ENCODE measurements around the gene BIRC5. TPM values are rescaled to one million over a fixed set of nuclear protein-coding genes. Genes with fewer than 3 reads are reported as not detected.
A peak's percentile ranks its signal among the peaks of the same experiment; 100 is the strongest.

Gene BIRC5
- total RNA-seq, 2 donors from 2014 or later = 0.40 to 0.44 TPM

DNA sequence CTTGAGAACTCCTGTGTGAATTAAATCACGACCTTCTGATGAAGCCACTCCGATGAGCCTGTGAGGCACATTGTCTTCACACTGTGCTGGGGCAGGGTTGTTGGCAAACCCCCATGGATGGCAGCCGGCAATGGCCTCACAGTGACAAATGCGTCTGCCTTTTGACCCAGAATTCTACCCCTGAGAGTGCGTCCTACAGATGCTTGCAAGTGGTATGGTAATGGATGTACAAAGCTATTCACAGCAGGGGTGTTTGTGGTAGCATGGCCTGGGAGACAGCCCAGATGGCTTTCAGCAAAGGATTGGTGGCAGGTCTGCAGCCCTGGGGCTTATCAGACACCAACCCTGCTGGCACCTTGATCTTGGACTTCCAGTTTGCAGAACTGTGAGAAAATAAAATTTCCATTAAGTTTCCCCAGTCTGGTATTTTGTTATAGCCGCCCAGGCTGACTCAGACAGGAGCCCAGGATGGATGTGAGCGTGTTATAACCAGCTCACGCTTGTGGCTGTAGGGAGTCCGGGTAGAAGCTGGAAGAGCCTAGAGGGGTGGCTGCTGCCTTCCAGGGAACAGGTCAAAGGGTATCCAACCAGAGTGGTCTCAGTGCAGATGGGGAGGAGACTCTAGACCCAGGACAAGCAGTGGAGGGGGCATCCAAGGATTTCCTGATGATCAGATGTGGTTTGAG lies 16.8 kb upstream of the BIRC5 start:
- Mint-ChIP-seq H3K4me3 (no peak overlapping the region), H3K4me1 (peaks cover 2% of the 10 kb centered on the region)

DNA sequence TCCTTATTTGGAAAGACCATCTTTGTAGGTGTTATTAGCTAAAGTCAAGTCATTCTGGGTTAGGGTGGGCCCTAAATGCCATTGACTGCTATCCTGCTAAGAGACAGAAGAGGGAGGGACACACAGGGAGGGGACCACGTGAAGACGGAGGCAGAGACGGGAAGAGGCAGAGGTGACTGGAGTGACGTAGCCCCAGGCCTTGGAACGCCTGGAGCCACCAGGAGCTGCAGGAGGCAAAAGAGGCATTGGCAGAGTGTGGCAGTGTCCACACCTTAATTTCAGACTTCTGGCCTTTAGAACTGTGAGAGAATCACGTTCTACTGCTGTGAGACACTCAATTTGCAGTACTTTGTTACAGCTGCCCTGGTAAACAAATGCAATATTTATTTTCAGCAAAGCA lies 13.6 kb upstream of the BIRC5 start:
- Mint-ChIP-seq H3K4me3 (no peak overlapping the region), H3K27ac (no peak overlapping the region), H3K27me3 (no peaks in the 10 kb centered on the region), H3K4me1 (no peaks in the 10 kb centered on the region), H3K36me3 (ENCODE audit: low read depth) (no peaks in the 10 kb centered on the region)
- DNase-seq (no peak), ATAC-seq (no peak)
- H3K9me3 ChIP-seq (ENCODE audit: control insufficient read depth, low read length, poor library complexity, severe bottlenecking) = no peaks in the 10 kb centered on the region

More for the DNA sequence above, 16.8 kb upstream of the BIRC5 start:
- ATAC-seq (no peak), DNase-seq (no peak)
- H3K27me3 Mint-ChIP-seq = no peaks in the 10 kb centered on the region
- no peak overlapping the region for H3K27ac Mint-ChIP-seq
- H3K9me3 ChIP-seq (ENCODE audit: control insufficient read depth, low read length, poor library complexity, severe bottlenecking) = no peaks in the 10 kb centered on the region
- no peaks in the 10 kb centered on the region for H3K36me3 Mint-ChIP-seq (ENCODE audit: low read depth)

DNA sequence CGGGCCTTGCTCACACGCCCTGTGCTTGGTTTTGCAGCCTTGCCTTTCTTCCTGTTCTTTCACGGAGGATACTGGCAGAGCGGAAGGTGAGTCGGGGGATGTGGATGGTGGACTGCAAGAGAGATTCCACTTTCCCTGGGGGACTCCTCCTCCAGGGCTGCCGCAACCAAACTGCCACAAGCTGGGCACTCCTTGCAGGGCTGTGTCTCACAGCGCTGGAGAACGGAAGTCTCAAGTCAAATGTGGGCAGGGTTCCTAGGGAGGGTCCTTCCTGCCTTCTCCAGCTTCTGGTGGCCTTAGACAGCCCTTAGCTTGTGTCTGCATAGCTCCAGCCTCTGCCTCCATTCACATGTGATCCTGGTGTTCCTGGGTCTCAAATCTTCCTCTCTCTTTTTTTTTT lies 11.4 kb upstream of the BIRC5 start:
- ATAC-seq (no peak), DNase-seq (no peak)
- H3K27ac Mint-ChIP-seq = no peak overlapping the region
- no peaks in the 10 kb centered on the region for H3K9me3 ChIP-seq (ENCODE audit: control insufficient read depth, low read length, poor library complexity, severe bottlenecking)
- H3K27me3 Mint-ChIP-seq = no peaks in the 10 kb centered on the region
- H3K36me3 Mint-ChIP-seq (ENCODE audit: low read depth) = no peaks in the 10 kb centered on the region
- peaks cover 3% of the 10 kb centered on the region for H3K4me1 Mint-ChIP-seq
- no peak overlapping the region for H3K4me3 Mint-ChIP-seq

DNA sequence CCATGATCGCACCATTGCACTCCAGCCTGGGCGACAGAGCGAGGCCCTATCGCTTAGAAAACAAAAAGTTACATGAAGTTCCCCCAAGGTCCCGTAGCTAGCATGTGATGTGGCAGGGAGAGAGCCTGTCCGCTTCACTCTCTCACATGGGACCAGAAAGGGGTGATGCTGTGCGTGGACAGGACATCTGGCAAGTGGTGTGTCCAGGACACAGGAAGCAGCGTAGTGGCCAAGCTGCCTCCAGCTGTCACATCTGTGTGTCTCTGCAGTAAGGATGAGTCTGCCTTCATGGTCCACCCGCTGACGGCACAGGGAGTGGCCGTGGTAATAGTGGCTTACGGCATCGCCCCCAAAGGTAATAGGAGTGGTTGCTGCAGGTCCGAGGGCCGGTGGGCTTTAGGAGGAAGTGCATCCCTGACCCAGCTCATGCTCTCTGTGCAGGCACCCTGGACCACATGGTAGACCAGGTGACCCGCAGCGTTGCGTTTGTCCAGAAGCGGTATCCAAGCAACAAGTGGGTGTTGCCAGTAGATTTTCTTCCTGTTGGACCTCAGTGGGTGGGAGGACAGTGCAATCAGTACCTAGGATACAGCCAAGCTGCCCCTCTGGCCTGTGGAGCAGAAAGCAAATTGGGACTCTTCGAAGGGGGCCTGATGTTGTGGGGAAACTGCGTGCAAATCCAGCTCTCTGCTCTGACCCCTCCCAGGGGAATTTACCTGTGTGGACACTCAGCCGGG lies 9.5 kb upstream of the BIRC5 start:
- Mint-ChIP-seq H3K4me3 (no peak overlapping the region), H3K27me3 (no peaks in the 10 kb centered on the region), H3K27ac (no peak overlapping the region), H3K4me1 (peaks cover 3% of the 10 kb centered on the region), H3K36me3 (ENCODE audit: low read depth) (no peaks in the 10 kb centered on the region)
- DNase-seq (no peak), ATAC-seq (no peak)
- no peaks in the 10 kb centered on the region for H3K9me3 ChIP-seq (ENCODE audit: control insufficient read depth, low read length, poor library complexity, severe bottlenecking)

DNA sequence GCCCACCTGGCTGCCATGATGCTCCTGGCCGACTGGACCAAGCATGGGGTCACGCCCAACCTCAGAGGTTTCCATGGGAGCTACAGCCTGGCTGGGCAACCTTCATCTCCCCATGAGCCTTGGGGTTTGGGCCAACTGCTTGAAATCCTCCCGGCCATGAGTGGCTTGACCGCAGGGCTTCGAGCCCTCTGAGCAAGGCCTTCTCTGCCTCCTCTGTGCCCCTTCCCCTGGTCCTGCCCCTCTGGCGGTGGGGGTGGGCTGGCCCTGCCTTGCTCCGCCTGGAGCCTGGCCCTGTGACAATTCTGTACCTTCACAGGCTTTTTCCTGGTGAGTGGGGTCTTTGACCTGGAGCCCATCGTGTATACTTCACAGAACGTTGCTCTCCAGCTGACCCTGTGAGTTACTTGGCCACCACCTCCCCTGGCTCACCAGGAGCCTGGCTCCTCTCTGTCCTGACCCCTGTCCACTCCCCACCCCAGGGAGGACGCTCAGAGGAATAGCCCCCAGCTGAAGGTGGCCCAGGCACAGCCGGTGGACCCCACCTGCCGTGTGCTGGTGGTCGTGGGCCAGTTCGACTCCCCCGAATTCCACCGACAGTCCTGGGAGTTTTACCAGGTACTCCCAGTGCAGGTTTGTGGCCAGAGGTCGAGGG lies 8.8 kb upstream of the BIRC5 start:
- no peak for DNase-seq
- Mint-ChIP-seq H3K36me3 (ENCODE audit: low read depth) (no peaks in the 10 kb centered on the region), H3K4me1 (peaks cover 3% of the 10 kb centered on the region), H3K27me3 (no peaks in the 10 kb centered on the region), H3K4me3 (no peak overlapping the region), H3K27ac (no peak overlapping the region)
- ATAC-seq = no peak
- no peaks in the 10 kb centered on the region for H3K9me3 ChIP-seq (ENCODE audit: control insufficient read depth, low read length, poor library complexity, severe bottlenecking)

DNA sequence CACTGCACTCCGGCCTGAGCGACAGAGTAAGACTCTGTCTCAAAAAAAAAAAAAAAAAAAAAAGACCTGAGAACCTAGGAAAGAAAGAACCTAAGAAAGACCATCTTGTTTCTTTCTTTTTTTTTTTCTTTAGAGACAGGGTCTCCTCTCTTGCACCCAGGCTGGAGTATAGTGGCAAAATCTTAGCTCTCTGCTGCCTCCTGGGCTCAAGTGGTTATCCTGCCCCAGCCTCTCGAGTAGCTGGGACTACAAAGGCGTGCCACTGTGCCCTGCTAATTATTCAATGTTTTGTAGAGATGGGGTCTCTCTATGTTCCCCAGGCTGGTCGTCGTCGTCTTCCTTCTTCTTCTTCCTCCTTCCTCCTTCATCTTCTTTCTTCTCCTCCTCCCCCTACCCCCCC lies 7.8 kb upstream of the BIRC5 start:
- Mint-ChIP-seq H3K36me3 (ENCODE audit: low read depth) (no peaks in the 10 kb centered on the region), H3K27me3 (no peaks in the 10 kb centered on the region), H3K4me3 (no peak overlapping the region), H3K4me1 (peaks cover 3% of the 10 kb centered on the region), H3K27ac (no peak overlapping the region)
- DNase-seq = no peak
- no peak for ATAC-seq
- H3K9me3 ChIP-seq (ENCODE audit: control insufficient read depth, low read length, poor library complexity, severe bottlenecking) = no peaks in the 10 kb centered on the region

DNA sequence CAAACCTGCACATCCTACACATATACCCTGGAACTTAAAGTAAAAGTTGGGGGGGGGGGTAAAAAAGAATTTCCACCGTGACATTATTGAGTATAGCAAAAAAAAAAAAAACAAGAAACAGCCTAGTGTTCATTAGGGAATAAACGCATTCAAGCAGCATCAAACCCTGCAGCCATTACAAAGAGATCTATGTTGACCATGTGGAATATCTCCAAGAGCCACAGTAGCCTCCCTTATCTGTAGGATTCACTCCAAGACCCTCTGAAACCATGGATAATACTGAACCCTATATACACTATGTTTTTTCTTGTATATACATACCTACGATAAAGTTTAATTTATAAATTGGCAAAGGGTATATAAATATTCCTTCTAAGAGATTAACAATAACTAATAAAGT lies 5.6 kb upstream of the BIRC5 start:
- Mint-ChIP-seq H3K4me3 (no peak overlapping the region), H3K27ac (no peak overlapping the region), H3K36me3 (ENCODE audit: low read depth) (peaks cover 3% of the 10 kb centered on the region), H3K27me3 (no peaks in the 10 kb centered on the region), H3K4me1 (peaks cover 8% of the 10 kb centered on the region)
- no peaks in the 10 kb centered on the region for H3K9me3 ChIP-seq (ENCODE audit: control insufficient read depth, low read length, poor library complexity, severe bottlenecking)
- no peak for DNase-seq
- ATAC-seq = no peak

DNA sequence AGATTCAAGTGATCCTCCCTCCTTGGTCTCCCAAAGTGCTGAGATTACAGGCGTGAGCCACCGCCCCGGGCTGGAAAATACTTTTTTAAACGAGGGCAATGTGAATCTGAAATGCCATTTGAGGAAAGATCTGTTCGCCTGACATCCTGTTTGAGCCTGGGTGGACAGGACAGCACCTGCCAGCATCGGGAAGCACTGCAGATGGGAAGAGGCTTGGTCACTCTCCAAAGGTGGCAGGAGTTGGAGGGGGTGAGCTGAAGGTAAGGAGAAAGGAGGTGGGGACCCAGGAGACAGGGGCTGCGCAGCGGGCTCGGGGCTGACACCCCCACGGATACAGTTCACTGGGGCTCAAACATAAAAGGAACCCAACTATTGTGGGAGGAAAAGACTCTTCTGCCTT lies 3.9 kb upstream of the BIRC5 start:
- Mint-ChIP-seq H3K4me3 (no peak overlapping the region), H3K36me3 (ENCODE audit: low read depth) (peaks cover 3% of the 10 kb centered on the region), H3K27me3 (no peaks in the 10 kb centered on the region), H3K4me1 (peaks cover 10% of the 10 kb centered on the region), H3K27ac (no peak overlapping the region)
- H3K9me3 ChIP-seq (ENCODE audit: control insufficient read depth, low read length, poor library complexity, severe bottlenecking) = no peaks in the 10 kb centered on the region
- ATAC-seq (no peak), DNase-seq (no peak)

DNA sequence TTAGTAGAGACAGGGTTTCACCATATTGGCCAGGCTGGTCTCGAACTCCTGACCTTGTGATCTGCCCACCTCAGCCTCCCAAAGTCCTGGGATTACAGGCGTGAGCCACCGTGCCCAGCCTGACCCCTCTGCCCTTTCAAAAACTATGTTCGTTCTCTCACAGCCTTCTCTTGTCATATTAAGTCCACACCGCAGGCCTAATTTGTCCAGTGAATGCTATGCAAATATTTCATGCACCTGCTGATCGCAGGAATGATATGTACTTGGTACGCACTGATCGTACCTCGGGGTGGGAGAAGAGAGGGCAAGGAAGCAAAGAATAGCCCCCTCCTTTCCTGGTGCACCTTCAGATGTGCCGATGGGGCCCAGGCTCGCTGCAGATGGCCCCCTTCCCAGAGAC lies 3.0 kb upstream of the BIRC5 start:
- ATAC-seq = no peak
- H3K36me3 Mint-ChIP-seq (ENCODE audit: low read depth) = peaks cover 3% of the 10 kb centered on the region
- H3K4me1 Mint-ChIP-seq = peaks cover 10% of the 10 kb centered on the region

DNA sequence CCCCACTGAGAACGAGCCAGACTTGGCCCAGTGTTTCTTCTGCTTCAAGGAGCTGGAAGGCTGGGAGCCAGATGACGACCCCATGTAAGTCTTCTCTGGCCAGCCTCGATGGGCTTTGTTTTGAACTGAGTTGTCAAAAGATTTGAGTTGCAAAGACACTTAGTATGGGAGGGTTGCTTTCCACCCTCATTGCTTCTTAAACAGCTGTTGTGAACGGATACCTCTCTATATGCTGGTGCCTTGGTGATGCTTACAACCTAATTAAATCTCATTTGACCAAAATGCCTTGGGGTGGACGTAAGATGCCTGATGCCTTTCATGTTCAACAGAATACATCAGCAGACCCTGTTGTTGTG lies 631 bp downstream of the BIRC5 start:
- H3K4me3 Mint-ChIP-seq = peak overlapping the region; percentile 82

More for the DNA sequence above, 3.0 kb upstream of the BIRC5 start:
- no peak overlapping the region for H3K4me3 Mint-ChIP-seq
- H3K27ac Mint-ChIP-seq = no peak overlapping the region
- H3K9me3 ChIP-seq (ENCODE audit: control insufficient read depth, low read length, poor library complexity, severe bottlenecking) = no peaks in the 10 kb centered on the region
- no peak for DNase-seq
- H3K27me3 Mint-ChIP-seq = no peaks in the 10 kb centered on the region

DNA sequence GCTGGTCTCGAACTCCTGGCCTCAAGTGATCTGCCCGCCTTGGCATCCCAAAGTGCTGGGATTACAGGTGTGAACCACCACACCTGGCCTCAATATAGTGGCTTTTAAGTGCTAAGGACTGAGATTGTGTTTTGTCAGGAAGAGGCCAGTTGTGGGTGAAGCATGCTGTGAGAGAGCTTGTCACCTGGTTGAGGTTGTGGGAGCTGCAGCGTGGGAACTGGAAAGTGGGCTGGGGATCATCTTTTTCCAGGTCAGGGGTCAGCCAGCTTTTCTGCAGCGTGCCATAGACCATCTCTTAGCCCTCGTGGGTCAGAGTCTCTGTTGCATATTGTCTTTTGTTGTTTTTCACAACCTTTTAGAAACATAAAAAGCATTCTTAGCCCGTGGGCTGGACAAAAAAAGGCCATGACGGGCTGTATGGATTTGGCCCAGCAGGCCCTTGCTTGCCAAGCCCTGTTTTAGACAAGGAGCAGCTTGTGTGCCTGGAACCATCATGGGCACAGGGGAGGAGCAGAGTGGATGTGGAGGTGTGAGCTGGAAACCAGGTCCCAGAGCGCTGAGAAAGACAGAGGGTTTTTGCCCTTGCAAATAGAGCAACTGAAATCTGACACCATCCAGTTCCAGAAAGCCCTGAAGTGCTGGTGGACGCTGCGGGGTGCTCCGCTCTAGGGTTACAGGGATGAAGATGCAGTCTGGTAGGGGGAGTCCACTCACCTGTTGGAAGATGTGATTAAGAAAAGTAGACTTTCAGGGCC lies 5.5 kb downstream of the BIRC5 start:
- ATAC-seq = no peak
- H3K36me3 Mint-ChIP-seq (ENCODE audit: low read depth) = no peaks in the 10 kb centered on the region
- peaks cover under 1% of the 10 kb centered on the region for H3K4me1 Mint-ChIP-seq
- no peak for DNase-seq
- H3K9me3 ChIP-seq (ENCODE audit: control insufficient read depth, low read length, poor library complexity, severe bottlenecking) = no peaks in the 10 kb centered on the region
- no peak overlapping the region for H3K4me3 Mint-ChIP-seq
- no peaks in the 10 kb centered on the region for H3K27me3 Mint-ChIP-seq
- no peak overlapping the region for H3K27ac Mint-ChIP-seq

More for the DNA sequence above, 631 bp downstream of the BIRC5 start:
- H3K4me1 Mint-ChIP-seq = peaks cover 7% of the 10 kb centered on the region
- DNase-seq (no peak), ATAC-seq (no peak)
- no peaks in the 10 kb centered on the region for H3K27me3 Mint-ChIP-seq
- peaks cover 3% of the 10 kb centered on the region for H3K36me3 Mint-ChIP-seq (ENCODE audit: low read depth)
- H3K9me3 ChIP-seq (ENCODE audit: control insufficient read depth, low read length, poor library complexity, severe bottlenecking) = no peaks in the 10 kb centered on the region
- no peak overlapping the region for H3K27ac Mint-ChIP-seq

DNA sequence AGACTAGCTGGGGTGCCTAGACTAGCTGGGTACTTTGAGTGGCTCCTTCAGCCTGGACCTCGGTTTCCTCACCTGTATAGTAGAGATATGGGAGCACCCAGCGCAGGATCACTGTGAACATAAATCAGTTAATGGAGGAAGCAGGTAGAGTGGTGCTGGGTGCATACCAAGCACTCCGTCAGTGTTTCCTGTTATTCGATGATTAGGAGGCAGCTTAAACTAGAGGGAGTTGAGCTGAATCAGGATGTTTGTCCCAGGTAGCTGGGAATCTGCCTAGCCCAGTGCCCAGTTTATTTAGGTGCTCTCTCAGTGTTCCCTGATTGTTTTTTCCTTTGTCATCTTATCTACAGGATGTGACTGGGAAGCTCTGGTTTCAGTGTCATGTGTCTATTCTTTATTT lies 9.0 kb downstream of the BIRC5 start:
- H3K4me3 Mint-ChIP-seq = no peak overlapping the region
- H3K9me3 ChIP-seq (ENCODE audit: control insufficient read depth, low read length, poor library complexity, severe bottlenecking) = no peaks in the 10 kb centered on the region
- DNase-seq (no peak), ATAC-seq (no peak)
- no peaks in the 10 kb centered on the region for H3K4me1 Mint-ChIP-seq
- no peaks in the 10 kb centered on the region for H3K36me3 Mint-ChIP-seq (ENCODE audit: low read depth)
- H3K27me3 Mint-ChIP-seq = peaks cover 9% of the 10 kb centered on the region
- no peak overlapping the region for H3K27ac Mint-ChIP-seq

DNA sequence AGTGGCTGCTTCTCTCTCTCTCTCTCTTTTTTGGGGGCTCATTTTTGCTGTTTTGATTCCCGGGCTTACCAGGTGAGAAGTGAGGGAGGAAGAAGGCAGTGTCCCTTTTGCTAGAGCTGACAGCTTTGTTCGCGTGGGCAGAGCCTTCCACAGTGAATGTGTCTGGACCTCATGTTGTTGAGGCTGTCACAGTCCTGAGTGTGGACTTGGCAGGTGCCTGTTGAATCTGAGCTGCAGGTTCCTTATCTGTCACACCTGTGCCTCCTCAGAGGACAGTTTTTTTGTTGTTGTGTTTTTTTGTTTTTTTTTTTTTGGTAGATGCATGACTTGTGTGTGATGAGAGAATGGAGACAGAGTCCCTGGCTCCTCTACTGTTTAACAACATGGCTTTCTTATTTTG lies 9.7 kb downstream of the BIRC5 start:
- no peaks in the 10 kb centered on the region for H3K4me1 Mint-ChIP-seq
- no peak overlapping the region for H3K4me3 Mint-ChIP-seq
- no peaks in the 10 kb centered on the region for H3K36me3 Mint-ChIP-seq (ENCODE audit: low read depth)
- H3K27me3 Mint-ChIP-seq = peaks cover 9% of the 10 kb centered on the region
- DNase-seq (no peak), ATAC-seq (no peak)
- no peaks in the 10 kb centered on the region for H3K9me3 ChIP-seq (ENCODE audit: control insufficient read depth, low read length, poor library complexity, severe bottlenecking)
- H3K27ac Mint-ChIP-seq = peak overlapping the region; percentile 49

Measured in T-helper 17 cell (primary cell).